ENCODE data around the gene PNMA6F.
"Not testable (repeated sequence)": the region's sequence is repeated elsewhere in the genome, so short reads cannot be mapped to it uniquely, and the experiment has no call there.

- not testable (repeated sequence) for TF ChIP-seq CTCF (conservative IDR thresholded peaks at IDR 0.05 in 1 of 2, IDR thresholded peaks at IDR 0.05 in 1 of 2; ENCODE audit: low read depth in 1 of 2, low read length in 2 of 2); EZH2 (IDR thresholded peaks at IDR 0.05; ENCODE audit: low read length, missing control alignments)
Observed at GRCh38 chrX:153281784-153282183, 39.8 kb downstream of the PNMA6F start.
